Measurements from ENCODE around the gene EMP2. TPM values are rescaled to one million over a fixed set of nuclear protein-coding genes. Genes with fewer than 3 reads are reported as not detected.
"Not testable (repeated sequence)": the region's sequence is repeated elsewhere in the genome, so short reads cannot be mapped to it uniquely, and the experiment has no call there.

The EMP2 gene, protein sequence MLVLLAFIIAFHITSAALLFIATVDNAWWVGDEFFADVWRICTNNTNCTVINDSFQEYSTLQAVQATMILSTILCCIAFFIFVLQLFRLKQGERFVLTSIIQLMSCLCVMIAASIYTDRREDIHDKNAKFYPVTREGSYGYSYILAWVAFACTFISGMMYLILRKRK
- 110 TPM for total RNA-seq
- long read RNA-seq, full-length matches to known transcripts: 27 of 28 reads
- long read RNA-seq, partial matches to known transcripts: 1 of 28 reads
- long read RNA-seq, other reads (novel, unspliced or antisense): 0 of 28 reads

DNA sequence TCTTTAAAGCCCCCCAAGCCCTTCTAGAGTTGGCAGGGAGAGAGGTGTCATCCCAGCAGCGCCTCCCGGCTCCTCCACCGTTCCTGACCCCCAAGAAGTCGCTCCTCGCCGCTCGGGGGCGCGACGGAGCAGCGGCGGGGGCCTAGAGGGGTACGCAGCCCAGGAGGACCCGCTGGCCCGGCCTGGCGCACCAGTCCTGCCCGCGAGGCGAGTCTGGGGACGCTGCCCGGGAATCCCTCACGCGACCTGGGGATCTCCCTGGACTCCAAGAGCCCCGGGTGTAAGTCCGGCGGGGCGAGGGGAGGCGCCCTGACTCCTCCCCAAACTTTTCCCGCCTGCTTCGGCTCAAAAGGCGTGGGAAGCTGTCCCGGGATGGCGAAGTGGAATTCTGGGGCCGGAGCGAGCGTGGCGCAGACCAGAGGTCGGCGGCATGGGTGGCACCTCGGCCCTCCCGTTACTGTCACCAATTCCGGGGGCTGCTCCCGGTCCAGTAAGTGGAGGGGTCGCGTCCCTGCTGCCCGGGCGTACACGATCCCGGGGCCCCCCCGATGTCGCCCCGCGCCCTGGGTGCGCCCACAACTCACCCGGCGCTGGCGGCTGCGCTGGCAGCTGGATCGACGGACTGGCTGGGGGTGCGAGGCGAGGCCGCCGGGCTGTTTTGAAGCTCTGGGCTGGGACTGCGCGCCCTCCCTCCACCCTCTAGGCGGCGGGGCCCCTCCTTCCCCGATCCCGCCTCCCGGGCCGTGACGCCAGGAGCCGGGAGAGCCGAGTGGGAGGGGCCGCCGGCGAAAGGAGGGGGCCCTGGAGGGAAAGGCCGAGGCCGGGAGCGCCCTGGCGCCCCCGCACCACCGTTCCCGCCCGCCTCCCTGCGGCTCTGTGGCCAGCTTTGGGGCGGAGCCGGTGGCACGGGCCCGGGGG lies at the start of gene EMP2:
EMP2 (minus strand) TSS at position 634 of the 918 bp plus-strand sequence. CDS start 32,981 bp downstream, outside the sequence.
- peak; percentile 85 for ATAC-seq
- DNase-seq (ENCODE audit: missing footprints): peak; percentile 88
- intact Hi-C loops (cut with DNase I): loop anchor here (1.0 to 5.0 kb wide), 7 partner anchors 17 to 357 kb away; no protein-coding TSS in a partner anchor

DNA sequence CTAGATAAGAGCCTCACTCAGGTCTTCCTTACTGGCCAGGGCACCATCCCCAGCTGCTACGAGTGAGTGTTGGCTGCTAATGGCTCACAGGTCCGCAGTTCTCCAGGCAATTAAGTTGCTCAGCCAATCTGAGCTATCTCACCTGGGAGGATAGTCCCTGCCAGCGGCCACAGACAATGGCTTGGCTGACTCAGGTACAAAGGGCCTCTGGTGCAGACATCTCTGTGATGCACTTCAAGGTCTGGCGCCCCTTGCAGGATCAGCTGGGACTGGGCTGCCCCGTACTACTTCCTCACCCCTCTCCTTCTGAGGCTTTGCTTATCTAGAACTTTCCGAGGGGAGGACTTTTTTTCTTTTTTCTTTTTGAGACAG lies 49.2 kb upstream of the EMP2 start:
- ATAC-seq (no peak), DNase-seq (ENCODE audit: missing footprints) (no peak)
- intact Hi-C loops (cut with DNase I): no loop called here

DNA sequence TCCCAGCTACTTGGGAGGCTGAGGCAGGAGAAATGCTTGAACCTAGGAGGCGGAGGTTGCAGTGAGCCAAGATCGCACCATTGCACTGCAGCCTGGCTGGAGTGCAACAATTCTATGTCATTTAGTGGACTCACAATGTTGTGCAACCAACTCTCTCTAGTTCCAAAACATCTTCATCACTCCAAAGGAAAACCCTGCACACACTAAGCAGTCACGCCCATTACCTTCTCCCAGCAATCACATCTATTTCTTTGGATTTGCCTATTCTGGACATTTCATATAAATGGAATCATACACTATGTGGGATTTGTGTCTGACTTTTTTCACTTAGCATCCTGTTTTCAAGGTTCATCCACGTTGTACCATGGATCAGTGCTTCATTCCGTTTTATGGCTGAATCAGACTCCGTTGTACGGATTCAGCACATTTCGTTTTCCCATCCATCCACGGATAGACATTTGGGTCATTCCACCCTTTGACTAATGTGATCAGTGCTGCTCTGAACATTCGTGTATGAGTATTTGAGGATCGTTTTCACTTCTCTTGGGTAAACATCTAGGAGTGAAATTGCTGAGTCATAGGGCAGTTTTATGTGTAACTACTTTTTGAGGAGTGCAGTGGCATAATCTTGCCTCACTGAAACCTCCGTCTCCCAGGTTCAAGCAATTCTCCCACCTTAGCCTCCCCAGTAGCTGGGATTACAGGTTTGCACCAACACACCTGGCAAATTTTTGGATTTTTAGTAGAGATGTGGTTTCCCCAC lies 45.4 kb upstream of the EMP2 start:
- no peak for ATAC-seq
- intact Hi-C loops (cut with DNase I): no loop called here
- DNase-seq (ENCODE audit: missing footprints): no peak

DNA sequence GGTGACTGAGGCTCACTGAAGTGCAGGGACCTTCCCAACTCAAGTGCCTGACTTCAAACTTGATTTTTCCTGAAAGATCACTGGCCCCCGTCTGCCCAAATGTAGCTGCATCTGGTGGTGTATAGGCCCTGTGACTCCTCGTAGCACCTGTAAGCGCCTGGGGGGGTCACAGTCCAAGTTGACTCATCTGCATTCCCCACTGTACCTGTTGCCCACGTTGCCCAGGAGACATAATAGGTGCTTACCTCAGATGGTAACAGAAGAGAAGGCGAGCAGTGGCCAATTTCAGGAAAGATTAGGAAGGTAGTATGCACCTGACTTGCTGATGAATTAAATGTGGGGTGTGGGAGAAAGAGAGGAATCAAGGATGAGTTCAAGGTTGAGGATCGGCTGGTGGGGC lies 44.1 kb upstream of the EMP2 start:
- intact Hi-C loops (cut with DNase I): no loop called here
- ATAC-seq (no peak), DNase-seq (ENCODE audit: missing footprints) (no peak)

DNA sequence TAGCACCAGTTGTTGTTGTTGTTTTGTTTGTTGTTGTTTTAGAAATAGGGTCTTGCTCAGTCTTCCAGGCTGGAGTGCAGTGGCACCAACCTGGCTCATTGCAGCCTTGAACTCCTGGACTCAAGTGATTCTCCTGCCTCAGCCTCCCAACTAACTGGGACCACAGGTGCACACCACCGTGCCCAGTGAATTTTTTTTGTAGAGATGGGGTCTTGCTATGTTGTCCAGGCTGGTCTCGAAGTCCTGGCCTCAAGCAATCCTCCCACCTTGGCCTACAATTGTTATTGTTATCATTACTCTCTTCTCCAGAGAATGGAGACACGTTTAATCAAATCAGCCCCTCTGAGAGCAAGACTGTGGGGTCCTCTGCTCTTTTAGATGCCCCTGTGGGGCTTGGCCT lies 42.7 kb upstream of the EMP2 start:
- intact Hi-C loops (cut with DNase I): no loop called here
- no peak for ATAC-seq

DNA sequence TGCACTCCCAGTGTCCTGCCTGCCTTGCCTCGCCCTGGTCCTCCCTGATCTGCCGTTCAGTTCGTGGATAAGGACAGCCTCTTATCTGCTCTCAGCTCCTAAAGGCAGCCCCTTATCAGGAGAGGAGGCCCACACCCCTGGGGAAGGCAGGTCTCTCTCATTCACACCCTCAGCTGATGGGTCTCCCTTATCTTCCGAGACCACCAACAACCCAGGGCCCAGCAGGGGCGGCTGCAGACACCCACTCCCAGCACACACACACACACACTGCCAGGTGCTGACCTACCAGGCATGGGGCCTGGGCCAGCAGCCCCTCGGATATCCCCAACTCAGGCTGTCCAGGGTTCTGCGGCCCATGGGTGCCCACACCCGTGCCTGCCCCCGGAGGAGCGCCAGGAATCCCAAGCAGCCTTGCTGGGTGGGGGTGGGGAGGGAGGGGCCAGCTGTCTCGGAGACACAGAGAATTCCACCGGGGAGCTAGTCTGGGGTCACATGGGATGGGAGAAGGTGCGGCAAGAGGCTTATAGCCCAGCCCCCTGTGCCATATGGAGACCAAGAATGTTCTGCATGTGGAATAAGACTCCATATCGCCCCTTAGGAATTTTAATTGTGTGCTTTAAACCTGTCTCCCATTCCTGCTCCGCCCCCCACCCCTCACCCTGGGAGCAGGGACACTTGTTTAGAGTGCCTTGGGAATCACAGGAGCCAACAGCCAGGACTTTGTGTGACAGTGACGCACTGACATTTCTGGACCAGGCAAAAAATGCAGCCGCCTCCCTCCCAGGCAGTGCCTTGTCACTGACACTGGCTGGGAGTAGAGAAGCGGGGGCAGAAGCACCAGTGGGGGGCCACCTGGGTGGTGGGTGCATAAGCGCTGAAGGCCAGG lies 41.9 kb upstream of the EMP2 start:
- intact Hi-C loops (cut with DNase I): no loop called here
- peak; percentile 70 for ATAC-seq
- no peak for DNase-seq (ENCODE audit: missing footprints)

More for the DNA sequence above, 42.7 kb upstream of the EMP2 start:
- DNase-seq (ENCODE audit: missing footprints): no peak

DNA sequence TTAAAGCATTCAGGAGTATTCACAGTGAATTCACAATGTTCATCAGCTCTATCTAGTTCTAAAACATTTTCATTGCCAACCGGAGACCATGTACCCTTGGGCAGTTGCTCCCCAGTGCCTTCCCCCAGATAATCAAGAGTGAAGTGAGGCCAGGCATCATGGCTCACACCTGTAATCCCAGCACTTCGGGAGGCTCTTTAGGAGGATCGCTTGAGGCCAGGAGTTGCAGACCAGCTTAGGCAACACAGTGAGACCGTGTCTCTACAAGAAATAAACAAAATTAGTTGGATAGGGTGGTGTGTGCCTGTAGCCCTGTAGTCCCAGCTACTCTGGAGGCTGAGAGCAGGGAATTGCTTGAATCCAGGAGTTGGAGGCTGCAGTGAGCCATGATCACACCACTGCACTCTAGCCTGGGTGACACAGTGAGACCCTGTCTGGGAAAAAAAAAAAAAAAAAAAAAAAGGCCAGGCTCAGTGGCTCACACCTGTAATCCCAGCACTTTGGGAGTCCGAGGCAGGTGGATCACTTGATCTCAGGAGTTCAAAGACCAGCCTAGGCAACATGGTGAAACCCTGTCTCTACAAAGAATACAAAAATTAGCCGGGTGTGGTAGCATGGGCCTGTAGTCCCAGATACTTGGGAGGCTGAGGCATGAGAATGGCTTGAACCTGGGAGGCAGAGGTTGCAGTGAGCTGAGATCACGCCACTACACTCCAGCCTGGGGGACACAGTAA lies 41.0 kb upstream of the EMP2 start:
- intact Hi-C loops (cut with DNase I); ATAC-seq; DNase-seq (ENCODE audit: missing footprints): not testable (repeated sequence)

DNA sequence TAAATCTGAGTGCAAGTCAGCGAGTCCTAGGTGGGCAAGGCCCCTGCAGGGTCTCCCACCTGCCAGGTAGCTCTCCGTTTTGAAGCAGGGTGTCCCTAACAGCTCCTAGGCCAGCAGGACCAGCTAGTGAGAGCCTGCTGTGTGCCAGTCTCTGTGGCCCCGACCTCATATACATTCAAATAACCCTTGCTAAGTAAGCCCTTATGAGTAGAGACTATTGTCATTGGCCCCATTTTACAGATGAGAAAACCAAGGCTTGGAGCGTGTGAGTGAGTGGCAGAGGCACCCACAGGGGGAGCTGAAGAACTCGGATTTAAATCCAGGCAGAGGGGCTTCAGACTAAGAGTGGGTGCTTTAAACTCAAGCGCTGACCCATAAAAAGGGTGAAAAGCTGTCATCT lies 39.7 kb upstream of the EMP2 start:
- ATAC-seq (no peak), DNase-seq (ENCODE audit: missing footprints) (no peak)
- intact Hi-C loops (cut with DNase I): no loop called here

DNA sequence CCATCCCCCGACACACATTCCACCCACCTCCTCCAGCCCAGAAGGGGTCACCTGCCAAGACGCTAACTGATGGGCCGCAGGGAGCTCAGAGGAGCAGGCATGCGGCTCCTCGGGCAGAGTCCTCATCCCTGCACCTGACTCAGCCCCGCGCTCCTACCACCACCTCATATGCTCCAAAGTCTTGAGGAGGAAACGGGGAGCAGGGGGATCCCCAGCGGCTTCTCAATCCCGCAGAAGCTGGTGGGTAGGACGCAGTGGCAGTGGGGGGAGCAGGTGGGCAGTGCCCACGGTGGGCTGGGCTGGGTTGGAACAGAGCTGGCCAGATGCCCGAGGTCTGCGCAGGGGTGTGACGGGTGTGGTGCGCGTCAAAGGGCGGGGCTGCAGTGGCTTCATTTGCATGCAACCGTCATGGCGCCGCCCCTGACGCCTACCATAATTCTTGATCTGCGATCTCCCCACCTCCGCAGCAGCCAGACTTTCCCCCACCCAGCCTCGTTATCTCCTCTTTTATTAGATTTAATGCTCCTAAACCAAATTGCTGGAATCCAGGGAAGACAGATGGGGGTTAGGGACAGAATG lies 39.0 kb upstream of the EMP2 start:
- peak; percentile 43 for ATAC-seq
- DNase-seq (ENCODE audit: missing footprints): no peak
- intact Hi-C loops (cut with DNase I): loop anchor here (5.0 kb wide), 1 partner anchor 118 kb away; no protein-coding TSS in a partner anchor

DNA sequence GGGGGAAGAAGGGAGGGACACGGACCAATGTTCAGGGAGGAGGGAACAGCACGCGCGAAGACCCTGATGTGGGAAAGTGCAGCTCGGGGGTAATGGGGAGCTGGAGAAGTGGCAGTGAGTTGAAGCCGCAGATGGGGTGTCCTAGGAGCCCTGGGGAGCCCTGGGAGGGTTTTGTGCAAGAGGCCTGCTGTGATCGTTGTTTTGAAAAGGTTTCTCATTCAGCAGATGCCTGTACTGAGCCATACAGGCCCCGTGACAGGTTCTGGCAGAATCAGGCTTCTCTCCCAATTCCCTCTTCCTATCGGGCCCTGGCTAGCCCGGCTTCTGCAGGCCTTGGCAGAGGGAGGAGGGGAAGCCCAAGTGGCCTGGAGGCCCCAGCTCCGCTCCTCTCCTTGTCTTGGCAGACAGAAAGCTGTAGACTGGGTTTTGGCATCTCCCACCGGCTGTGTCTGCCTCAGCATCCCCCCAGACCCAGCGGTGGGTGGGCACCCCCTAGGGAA lies 38.4 kb upstream of the EMP2 start:
- ATAC-seq: peak; percentile 38
- no peak for DNase-seq (ENCODE audit: missing footprints)
- intact Hi-C loops (cut with DNase I): loop anchor here (5.0 kb wide), 1 partner anchor 119 kb away; no protein-coding TSS in a partner anchor

DNA sequence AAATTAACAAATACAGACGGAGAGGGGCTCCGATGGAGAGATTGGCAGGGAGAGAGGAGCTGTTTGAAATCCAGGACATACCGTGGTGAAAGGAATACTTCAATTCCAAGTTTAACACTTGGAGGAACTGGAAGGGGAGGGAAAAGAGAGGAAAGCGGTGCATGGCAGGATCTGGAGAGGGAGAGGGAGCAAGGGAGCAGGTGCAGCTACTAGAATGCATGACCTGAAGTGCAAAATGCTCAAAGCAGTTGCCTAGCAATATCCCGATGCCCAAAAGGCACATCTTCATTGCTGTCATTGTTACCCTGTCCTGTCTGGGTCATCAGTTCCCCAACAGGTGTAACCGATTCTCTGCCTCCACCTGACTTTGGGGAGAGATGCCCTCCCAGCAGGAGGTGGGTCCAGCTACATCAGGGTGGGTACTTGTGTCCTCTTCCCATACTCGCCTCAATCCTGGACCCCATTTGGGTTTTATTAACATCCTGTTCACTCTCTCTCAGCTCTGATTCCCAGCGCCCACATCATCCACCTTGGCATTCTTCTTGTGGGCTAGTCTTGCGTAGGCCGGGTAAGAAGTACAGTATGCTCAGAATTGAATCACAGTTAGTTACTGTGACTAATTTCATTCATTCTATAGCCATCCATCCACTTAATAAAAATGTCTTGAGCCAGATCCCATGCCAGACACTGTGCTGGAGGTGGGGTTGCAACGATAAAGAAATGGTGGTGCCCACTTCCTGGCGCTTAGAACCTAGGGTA lies 37.4 kb upstream of the EMP2 start:
- DNase-seq (ENCODE audit: missing footprints) (no peak), ATAC-seq (no peak)
- intact Hi-C loops (cut with DNase I): loop anchor here (5.0 kb wide), 1 partner anchor 119 kb away; no protein-coding TSS in a partner anchor

DNA sequence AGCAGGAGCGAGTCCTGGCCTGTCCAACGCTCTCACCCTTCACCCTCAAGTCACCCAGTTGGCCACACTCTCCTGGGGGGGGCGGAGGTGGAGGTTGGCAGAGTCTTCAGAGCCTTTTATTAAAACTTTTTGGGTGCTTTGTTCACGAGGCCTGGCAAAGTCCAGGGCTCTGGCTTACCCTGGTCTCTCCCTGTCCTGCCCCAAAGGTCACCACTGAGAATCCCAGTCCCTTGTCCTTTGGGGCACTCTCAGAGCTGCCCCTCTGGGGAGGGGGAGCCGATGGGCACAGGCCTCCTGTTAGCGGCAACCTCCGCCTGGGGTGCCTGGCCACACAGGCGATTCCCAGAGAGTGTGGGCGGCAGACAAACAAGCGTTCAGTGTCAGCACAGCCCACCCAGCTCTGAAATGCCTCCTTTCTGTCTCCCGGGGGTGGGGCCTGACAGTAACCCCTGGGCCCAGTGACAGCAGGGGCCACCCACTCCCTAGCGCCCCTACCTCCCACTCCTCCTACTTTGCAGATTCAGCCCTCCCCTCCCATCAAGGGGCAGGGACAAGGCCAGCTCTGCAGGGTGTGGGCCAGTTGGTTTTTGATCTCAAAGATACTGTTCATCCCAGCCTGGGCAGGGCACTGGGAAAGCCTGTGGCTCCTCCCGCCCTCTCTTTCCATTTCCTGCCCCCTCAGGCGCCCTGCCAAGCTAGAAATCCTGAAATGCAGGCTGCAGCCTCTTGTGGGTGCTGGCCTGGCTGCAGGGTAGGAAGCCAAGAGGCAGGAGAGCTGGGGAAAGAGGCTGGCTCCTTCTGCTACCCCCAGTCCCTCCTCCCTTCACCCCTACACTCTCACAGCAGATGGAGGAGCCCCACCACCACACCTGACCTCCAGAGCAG lies 36.6 kb upstream of the EMP2 start:
- DNase-seq (ENCODE audit: missing footprints) (peak; percentile 76), ATAC-seq (peak; percentile 65)
- intact Hi-C loops (cut with DNase I): loop anchor here (1.0 to 5.0 kb wide), 2 partner anchors 37 to 120 kb away; partner anchors contain the start of gene EMP2

DNA sequence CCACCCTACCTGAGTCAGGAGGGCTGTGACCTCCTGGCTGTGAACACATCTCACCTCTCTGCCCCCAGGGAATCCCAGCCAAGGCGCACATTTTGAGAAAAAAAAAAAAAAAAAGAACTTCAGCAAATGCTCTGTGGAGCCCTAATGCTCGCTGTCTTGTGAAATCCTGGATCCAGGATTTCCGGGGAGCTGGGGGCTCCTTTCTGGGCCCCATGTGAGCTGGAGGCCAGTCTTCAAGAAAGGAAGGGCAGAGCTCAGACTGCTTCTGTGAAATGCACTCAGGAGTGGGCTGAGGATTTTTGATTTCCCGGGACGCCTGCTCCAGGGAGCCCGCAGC lies 36.0 kb upstream of the EMP2 start:
- DNase-seq (ENCODE audit: missing footprints): no peak
- intact Hi-C loops (cut with DNase I): loop anchor here (1.0 to 5.0 kb wide), 2 partner anchors 36 to 121 kb away; partner anchors contain the start of gene EMP2
- no peak for ATAC-seq

DNA sequence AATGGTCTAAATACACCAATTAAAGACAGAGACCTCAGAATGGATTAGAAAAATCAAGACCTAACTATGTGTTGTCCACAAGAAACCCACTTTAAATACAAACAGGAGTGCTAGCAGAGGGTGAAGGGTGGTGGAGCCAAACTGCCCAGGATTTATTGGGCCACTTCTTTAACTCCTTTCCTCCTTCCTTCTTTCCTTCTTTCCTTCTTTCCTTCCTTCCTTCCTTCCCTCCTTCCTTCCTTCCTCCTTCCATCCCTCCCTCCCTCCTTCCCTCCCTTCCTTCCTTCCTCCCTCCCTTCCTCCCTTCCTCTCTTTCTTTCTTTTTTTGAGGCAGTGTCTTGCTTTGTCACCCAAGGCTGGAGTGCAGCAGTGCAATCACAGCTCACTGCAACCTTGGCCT lies 34.3 kb upstream of the EMP2 start:
- intact Hi-C loops (cut with DNase I): loop anchor here (5.0 kb wide), 1 partner anchor 123 kb away; no protein-coding TSS in a partner anchor
- ATAC-seq: no peak
- no peak for DNase-seq (ENCODE audit: missing footprints)

DNA sequence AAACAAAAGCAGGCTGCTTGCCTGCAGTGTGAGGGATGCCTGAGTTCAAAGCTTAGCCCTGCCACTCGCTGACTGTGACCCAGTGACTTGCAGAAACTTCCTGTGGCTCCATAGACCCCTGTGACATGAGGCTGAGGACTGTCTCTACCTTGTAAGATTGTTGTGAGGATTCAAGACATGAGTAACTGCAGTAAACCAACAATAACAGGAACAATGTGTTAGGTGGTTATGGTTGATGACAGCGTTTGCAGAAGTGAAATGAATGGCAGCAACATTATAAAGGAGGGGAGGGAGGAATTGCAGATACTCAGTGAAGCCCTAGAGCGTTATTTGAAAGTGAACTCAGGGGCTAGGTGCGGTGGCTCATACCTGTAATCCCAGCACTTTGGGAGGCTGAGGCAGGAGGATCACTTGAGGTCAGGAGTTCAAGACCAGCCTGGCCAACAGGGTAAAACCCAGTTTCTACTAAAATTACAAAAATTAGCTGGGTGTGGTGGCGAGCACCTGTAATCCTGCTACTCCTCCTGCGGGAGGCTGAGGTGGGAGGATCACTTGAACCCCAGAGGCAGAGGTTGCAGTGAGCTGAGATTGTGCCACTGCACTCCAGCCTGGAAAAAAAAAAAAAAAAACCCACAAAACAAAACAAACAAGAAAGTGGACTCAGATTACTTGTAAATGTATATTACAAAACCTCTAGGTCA lies 33.5 kb upstream of the EMP2 start:
- no peak for ATAC-seq
- DNase-seq (ENCODE audit: missing footprints): no peak
- intact Hi-C loops (cut with DNase I): no loop called here
